Suprapubic skin (tissue), 4 donors: ENCODE data around the gene ASIC2. TPM values are rescaled to one million over a fixed set of nuclear protein-coding genes. Genes with fewer than 3 reads are reported as not detected.

ENCODE experiments used
- DNase-seq, 2 donors: peaks; one replicate each; pipeline ENCODE4 v3.0.0-alpha.2; 2019; ENCODE audit warnings: low spot score in 2 of 2
- H3K27ac ChIP-seq: fragments of 200-600 bp; sonication (generic); one replicate; pipeline ENCODE4 v1.5.1; 2019
- H3K27me3 ChIP-seq: fragments of 200-600 bp; sonication (generic); one replicate; pipeline ENCODE4 v1.5.1; 2019
- H3K36me3 ChIP-seq: fragments of 200-600 bp; sonication (generic); one replicate; pipeline ENCODE4 v1.5.1; 2019
- H3K4me1 ChIP-seq: fragments of 200-600 bp; sonication (generic); one replicate; pipeline ENCODE4 v1.5.1; 2019
- H3K4me3 ChIP-seq: fragments of 200-600 bp; sonication (generic); one replicate; pipeline ENCODE4 v1.5.1; 2019; ENCODE audit warnings: mild to moderate bottlenecking
- H3K9me3 ChIP-seq: fragments of 200-600 bp; sonication (generic); one replicate; pipeline ENCODE4 v1.5.1; 2019
- CTCF ChIP-seq, 2 donors: fragments of 200-600 bp in 1 of 2; fragments of 450-650 bp in 1 of 2; sonication (generic) in 1 of 2; IDR thresholded peaks; one replicate each; pipeline ENCODE4 v1.5.1; 2016 to 2019; ENCODE audit warnings: antibody characterized with exemption in 2 of 2, mild to moderate bottlenecking in 1 of 2, moderate library complexity in 1 of 2
- EP300 ChIP-seq: sonication (generic); formaldehyde crosslinking; IDR thresholded peaks from one replicate; pipeline ENCODE4 v1.6.1; 2017; ENCODE audit warnings: antibody characterized with exemption
- POLR2A ChIP-seq, 2 donors: fragments of 450-650 bp; IDR thresholded peaks; one replicate each; pipeline ENCODE4 v1.6.1; 2017; ENCODE audit warnings: antibody characterized with exemption in 2 of 2, mild to moderate bottlenecking in 2 of 2, moderate library complexity in 2 of 2
- POLR2AphosphoS5 ChIP-seq, 3 donors: sonication (generic); formaldehyde crosslinking; IDR thresholded peaks; one replicate each; pipeline ENCODE4 v1.6.1; 2017; ENCODE audit warnings: antibody characterized with exemption in 3 of 3
- WGBS: methylation state at CpG from one replicate; pipeline ENCODE4 v1.1.5; 2018; 5-methylcytosine and 5-hydroxymethylcytosine counted together
- total RNA-seq, 4 donors: library from RNA; depleted of rRNA; stranded (reverse); fragments of >200 nt; gene quantifications; one replicate each; pipeline ENCODE4 v1.1.0, GENCODE V29; 2016

The ASIC2 gene
- total RNA-seq, 4 donors from 2014 or later = not detected

DNA sequence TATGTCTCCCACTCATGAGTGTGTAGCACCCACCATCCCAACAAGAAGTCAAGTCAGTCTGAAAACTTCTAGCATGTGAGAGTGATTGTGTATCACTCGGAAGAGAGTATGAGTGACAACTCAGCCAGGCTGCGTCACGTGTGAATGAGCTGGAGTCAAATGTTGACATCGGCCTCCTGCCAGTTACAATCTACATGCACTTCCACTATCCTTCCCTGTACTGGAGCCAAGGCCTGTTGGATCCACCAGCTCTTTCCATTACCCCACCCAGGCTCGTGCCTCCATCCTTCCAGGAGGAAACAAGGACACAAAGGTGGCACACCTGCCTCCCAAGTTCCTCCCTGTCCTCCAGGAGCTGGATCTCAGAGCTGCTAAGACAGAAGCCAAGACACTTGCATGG is 64.5 kb downstream of the ASIC2 start:
- Histone ChIP-seq H3K4me1 (peaks cover 16% of the 10 kb centered on the region), H3K4me3 (no peak overlapping the region), H3K27ac (no peak overlapping the region), H3K9me3 (no peaks in the 10 kb centered on the region), H3K36me3 (no peaks in the 10 kb centered on the region), H3K27me3 (peaks cover 11% of the 10 kb centered on the region)
- TF ChIP-seq POLR2A (IDR thresholded peaks at IDR 0.05) = no peak
- TF ChIP-seq POLR2AphosphoS5 (IDR thresholded peaks at IDR 0.05) = no peak
- TF ChIP-seq CTCF (IDR thresholded peaks at IDR 0.05) = no peak
- no peak for TF ChIP-seq EP300
- 73% methylated on average over 5 of the region's 5 CpGs for WGBS
- DNase-seq = no peak

DNA sequence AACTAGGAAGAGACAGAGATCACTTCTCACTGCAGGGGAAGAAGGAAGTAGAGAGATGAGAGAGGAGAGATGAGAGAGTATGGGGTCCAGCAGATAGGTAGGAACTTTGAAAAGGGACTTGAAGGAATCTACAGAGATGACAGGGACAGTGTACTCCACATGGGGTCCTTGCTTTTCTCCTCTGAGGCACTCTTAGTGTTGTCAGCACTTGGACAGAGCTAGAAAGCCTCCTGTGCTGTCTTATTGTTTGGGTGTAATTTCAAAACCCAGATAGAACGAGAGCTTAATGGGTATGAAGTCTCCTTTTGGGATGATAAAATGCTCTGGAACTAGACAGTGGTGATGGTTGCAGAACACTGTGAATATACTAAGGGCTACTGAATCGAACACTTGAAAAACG is 65.2 kb downstream of the ASIC2 start:
- 87% methylated on average over 3 of the region's 3 CpGs for WGBS

GRCh38 chr17:33225994-33226393 is 67.1 kb downstream of the ASIC2 start:
- no peaks in the 10 kb centered on the region for H3K36me3 ChIP-seq
- peaks cover 7% of the 10 kb centered on the region for H3K27me3 ChIP-seq
- peaks cover 9% of the 10 kb centered on the region for H3K4me1 ChIP-seq
- no peaks in the 10 kb centered on the region for H3K9me3 ChIP-seq
- H3K27ac ChIP-seq = no peak overlapping the region
- H3K4me3 ChIP-seq = no peak overlapping the region
- TF ChIP-seq EP300 (no peak), POLR2A (IDR thresholded peaks at IDR 0.05) (no peak), POLR2AphosphoS5 (IDR thresholded peaks at IDR 0.05) (no peak), CTCF (IDR thresholded peaks at IDR 0.05) (no peak)
- no peak for DNase-seq

More for the DNA sequence above, 65.2 kb downstream of the ASIC2 start:
- Histone ChIP-seq H3K9me3 (no peaks in the 10 kb centered on the region), H3K4me1 (peaks cover 10% of the 10 kb centered on the region), H3K36me3 (no peaks in the 10 kb centered on the region), H3K27me3 (peaks cover 9% of the 10 kb centered on the region), H3K4me3 (no peak overlapping the region), H3K27ac (no peak overlapping the region)
- DNase-seq = no peak
- no peak for TF ChIP-seq POLR2AphosphoS5 (IDR thresholded peaks at IDR 0.05)
- TF ChIP-seq POLR2A (IDR thresholded peaks at IDR 0.05) = no peak
- no peak for TF ChIP-seq EP300
- no peak for TF ChIP-seq CTCF (IDR thresholded peaks at IDR 0.05)

DNA sequence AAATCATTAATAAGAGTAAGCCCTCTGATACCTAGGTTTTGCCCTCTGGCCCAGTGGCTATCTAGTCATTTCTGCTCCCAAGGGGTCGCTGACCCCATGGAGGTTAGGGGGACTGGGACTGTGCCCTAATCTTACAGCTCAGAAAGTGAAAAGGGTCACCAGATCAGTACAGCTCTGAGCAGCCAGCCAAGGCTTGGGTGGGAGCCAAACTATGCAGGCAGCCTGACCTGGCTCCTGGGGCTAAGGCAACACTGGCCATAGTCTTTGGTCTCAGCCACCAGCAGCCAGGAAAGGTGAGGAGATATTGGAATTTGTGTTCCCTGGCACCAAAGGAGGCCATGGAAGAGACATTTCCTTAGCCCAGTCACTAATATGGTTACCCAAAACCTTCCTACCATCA is 67.6 kb downstream of the ASIC2 start:
- H3K36me3 ChIP-seq = no peaks in the 10 kb centered on the region
- DNase-seq = no peak
- H3K4me3 ChIP-seq = no peak overlapping the region
- peaks cover 9% of the 10 kb centered on the region for H3K4me1 ChIP-seq
- H3K9me3 ChIP-seq = no peaks in the 10 kb centered on the region
- TF ChIP-seq EP300 (no peak), POLR2AphosphoS5 (IDR thresholded peaks at IDR 0.05) (no peak), CTCF (IDR thresholded peaks at IDR 0.05) (no peak), POLR2A (IDR thresholded peaks at IDR 0.05) (no peak)
- WGBS = 75% methylated on average over 1 of the region's 1 CpG
- H3K27ac ChIP-seq = no peak overlapping the region
- peaks cover 7% of the 10 kb centered on the region for H3K27me3 ChIP-seq

GRCh38 chr17:33220036-33220435 is 73.1 kb downstream of the ASIC2 start:
- Histone ChIP-seq H3K27me3 (peaks cover 14% of the 10 kb centered on the region), H3K27ac (no peak overlapping the region), H3K4me3 (no peak overlapping the region), H3K9me3 (no peaks in the 10 kb centered on the region), H3K36me3 (no peaks in the 10 kb centered on the region), H3K4me1 (peaks cover 18% of the 10 kb centered on the region)
- DNase-seq = no peak
- 49% methylated on average over 3 of the region's 3 CpGs for WGBS
- TF ChIP-seq POLR2AphosphoS5 (IDR thresholded peaks at IDR 0.05) (no peak), CTCF (IDR thresholded peaks at IDR 0.05) (no peak), EP300 (no peak), POLR2A (IDR thresholded peaks at IDR 0.05) (no peak)
